ENCODE data around the gene LAPTM5.

LAPTM5 gene

GRCh38 chr1:30721341-30721793 lies 36.2 kb downstream of the LAPTM5 start:
- Histone ChIP-seq H3K27ac (ENCODE audit: low read depth, low read length) (no peak overlapping the region), H3K36me3 (ENCODE audit: insufficient read depth, low read length) (no peaks in the 10 kb centered on the region), H3K4me1 (ENCODE audit: insufficient read depth, low read length) (peaks cover 9% of the 10 kb centered on the region), H3K4me3 (ENCODE audit: low read depth in 1 of 2, low read length in 2 of 2) (no peak overlapping the region), H3K27me3 (ENCODE audit: control insufficient read depth in 1 of 2, insufficient read depth in 2 of 2, low read length in 2 of 2) (no peaks in the 10 kb centered on the region), H3K9me3 (ENCODE audit: low read length) (no peaks in the 10 kb centered on the region), H3K9ac (ENCODE audit: low read length) (no peak overlapping the region)

DNA sequence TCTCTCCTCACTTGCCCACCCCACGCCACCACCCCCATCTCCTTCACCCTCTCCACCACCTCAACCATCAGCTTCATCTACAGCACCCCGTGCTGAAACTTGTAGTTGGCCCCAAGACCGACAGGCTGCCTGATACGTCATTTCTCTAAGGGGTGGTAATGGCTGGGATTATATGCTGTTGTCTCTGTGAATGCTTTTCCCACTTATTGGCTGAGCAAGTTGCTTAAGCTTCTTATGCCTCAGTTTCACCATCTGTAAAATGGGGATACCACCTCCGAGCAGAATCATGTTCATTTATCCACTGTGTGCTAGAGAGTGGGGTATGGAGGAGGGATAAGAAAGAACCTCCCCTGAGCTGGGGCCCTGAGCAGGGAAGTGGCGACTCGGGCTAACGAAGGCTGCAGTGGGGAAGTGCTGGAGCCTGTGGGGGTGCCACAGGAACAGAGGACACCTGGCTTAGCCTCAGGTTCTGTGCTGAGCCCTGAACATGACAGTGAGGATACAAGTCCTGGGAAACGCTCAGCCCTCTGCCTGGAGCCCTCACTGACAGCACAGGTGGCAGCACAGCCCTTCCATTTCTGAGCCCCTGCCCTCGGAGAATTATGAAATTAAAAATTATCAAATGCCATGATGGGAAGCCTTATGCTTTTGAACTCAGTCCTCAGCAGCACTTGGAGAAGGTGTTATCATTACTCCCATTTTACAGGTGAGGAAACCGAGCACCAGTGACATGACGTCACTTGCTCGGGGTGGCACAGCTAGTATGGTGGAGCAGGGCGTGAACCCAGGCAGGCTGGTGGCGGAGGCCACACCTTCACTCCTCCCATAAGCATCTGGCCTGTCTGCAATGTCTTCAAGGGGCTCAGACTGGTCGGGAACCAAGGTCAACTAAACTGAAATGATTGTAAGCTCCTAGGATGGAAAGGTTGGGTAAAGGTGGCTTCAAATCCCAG lies 37.0 kb downstream of the LAPTM5 start:
- no peaks in the 10 kb centered on the region for H3K27me3 ChIP-seq (ENCODE audit: control insufficient read depth in 1 of 2, insufficient read depth in 2 of 2, low read length in 2 of 2)
- H3K9ac ChIP-seq (ENCODE audit: low read length): no peak overlapping the region
- no peak overlapping the region for H3K27ac ChIP-seq (ENCODE audit: low read depth, low read length)
- H3K9me3 ChIP-seq (ENCODE audit: low read length): no peaks in the 10 kb centered on the region
- H3K36me3 ChIP-seq (ENCODE audit: insufficient read depth, low read length): no peaks in the 10 kb centered on the region
- no peak overlapping the region for H3K4me3 ChIP-seq (ENCODE audit: low read depth in 1 of 2, low read length in 2 of 2)
- H3K4me1 ChIP-seq (ENCODE audit: insufficient read depth, low read length): peaks cover 9% of the 10 kb centered on the region

DNA sequence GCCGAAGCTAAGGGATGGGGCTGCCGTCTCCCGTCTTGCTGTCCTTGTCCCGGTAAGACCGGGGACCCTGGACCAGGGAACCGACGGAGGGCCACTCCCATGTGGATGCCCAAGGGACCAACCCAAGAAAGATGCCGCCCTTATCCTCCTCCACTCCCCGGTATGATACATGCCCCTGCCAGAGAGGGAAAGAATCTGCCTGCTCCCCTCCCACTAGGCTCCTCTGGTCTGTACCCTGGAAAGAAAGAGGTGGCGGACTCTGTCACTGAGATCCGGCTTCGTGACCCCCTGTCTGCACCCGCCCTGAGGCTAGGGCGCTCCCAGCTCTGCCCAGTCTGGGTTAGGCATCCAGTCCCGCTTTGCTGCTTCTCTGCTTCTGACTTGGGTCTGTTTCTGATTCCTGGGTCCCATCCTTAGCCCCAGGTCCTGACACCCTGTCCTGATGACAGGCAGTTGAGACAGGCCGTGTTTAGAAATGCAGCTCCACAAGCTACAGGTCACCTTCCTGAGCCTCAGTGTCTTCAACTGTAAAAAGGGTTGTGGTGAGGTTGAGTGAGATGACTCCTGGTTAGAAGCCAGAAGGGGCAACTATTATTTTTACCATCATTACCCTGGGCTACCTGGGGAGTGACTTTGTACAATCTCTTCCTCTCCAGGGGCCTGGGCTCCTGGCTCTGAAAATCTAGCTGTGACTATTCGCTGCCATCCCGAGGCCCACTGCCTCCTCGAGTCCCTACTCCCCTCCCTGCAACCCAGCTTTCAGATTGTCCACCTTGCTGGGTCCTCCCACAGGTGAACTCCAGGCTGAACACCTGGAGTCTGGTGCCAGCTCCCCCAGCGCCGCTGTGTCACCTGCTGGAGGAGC lies 37.9 kb downstream of the LAPTM5 start:
- no peak overlapping the region for H3K9ac ChIP-seq (ENCODE audit: low read length)
- peak overlapping the region; percentile 24 to 48 for H3K4me3 ChIP-seq (ENCODE audit: low read depth in 1 of 2, low read length in 2 of 2)
- peak overlapping the region; percentile 71 for H3K27ac ChIP-seq (ENCODE audit: low read depth, low read length)

DNA sequence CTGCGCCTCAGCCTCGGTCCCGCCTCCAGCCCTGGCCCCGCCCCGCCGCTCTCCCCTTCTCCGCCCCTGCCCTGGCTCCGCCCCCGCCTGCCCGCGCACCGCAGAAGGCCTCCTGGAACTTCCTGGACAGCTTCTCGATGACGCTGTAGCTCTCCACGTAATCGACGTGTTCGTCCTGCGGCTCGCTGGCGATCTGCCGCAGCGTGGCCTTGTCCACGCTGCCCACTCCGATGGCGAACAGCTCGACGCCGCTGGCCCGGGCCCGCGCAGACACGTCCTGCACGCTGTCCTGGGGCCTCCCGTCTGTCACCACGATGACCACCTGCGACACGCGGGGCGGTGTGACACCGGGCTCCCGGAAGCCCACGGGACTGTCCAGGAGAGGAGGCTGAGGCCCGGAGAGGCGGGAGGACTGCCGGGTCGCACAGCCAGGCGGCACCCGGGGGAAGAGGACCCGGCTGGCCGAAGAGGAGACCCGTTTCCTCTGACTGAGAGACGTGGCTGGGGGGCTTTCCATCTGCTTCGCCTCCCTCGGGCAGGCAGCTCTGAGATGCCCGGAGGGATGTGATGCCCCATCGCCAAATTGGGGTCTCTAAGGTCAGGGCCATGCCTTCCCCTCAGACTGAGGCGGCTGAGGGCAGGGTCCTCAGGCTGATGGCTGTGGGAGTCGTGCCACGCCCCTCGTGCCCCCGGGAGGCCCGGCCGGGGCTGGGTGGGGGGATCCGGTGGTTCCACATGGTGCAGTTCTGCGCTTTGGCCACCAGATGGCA lies 38.8 kb downstream of the LAPTM5 start:
- peak overlapping the region; percentile 85 for H3K9ac ChIP-seq (ENCODE audit: low read length)
- peaks cover 9% of the 10 kb centered on the region for H3K4me1 ChIP-seq (ENCODE audit: insufficient read depth, low read length)
- H3K27ac ChIP-seq (ENCODE audit: low read depth, low read length): peak overlapping the region; percentile 71

More for the DNA sequence above, 37.9 kb downstream of the LAPTM5 start:
- H3K9me3 ChIP-seq (ENCODE audit: low read length): no peaks in the 10 kb centered on the region
- H3K4me1 ChIP-seq (ENCODE audit: insufficient read depth, low read length): peaks cover 9% of the 10 kb centered on the region
- no peaks in the 10 kb centered on the region for H3K27me3 ChIP-seq (ENCODE audit: control insufficient read depth in 1 of 2, insufficient read depth in 2 of 2, low read length in 2 of 2)
- no peaks in the 10 kb centered on the region for H3K36me3 ChIP-seq (ENCODE audit: insufficient read depth, low read length)

GRCh38 chr1:30718091-30718635 lies 39.4 kb downstream of the LAPTM5 start:
- peaks cover 9% of the 10 kb centered on the region for H3K4me1 ChIP-seq (ENCODE audit: insufficient read depth, low read length)
- no peaks in the 10 kb centered on the region for H3K9me3 ChIP-seq (ENCODE audit: low read length)
- H3K36me3 ChIP-seq (ENCODE audit: insufficient read depth, low read length): no peaks in the 10 kb centered on the region
- peak overlapping the region; percentile 35 for H3K27ac ChIP-seq (ENCODE audit: low read depth, low read length)
- H3K27me3 ChIP-seq (ENCODE audit: control insufficient read depth in 1 of 2, insufficient read depth in 2 of 2, low read length in 2 of 2): no peaks in the 10 kb centered on the region
- peak overlapping the region in 1 of 2 donors; percentile 41 for H3K4me3 ChIP-seq (ENCODE audit: low read depth in 1 of 2, low read length in 2 of 2)
- no peak overlapping the region for H3K9ac ChIP-seq (ENCODE audit: low read length)

More for the DNA sequence above, 38.8 kb downstream of the LAPTM5 start:
- no peaks in the 10 kb centered on the region for H3K36me3 ChIP-seq (ENCODE audit: insufficient read depth, low read length)
- no peaks in the 10 kb centered on the region for H3K27me3 ChIP-seq (ENCODE audit: control insufficient read depth in 1 of 2, insufficient read depth in 2 of 2, low read length in 2 of 2)
- peak overlapping the region; percentile 24 to 48 for H3K4me3 ChIP-seq (ENCODE audit: low read depth in 1 of 2, low read length in 2 of 2)
- no peaks in the 10 kb centered on the region for H3K9me3 ChIP-seq (ENCODE audit: low read length)

DNA sequence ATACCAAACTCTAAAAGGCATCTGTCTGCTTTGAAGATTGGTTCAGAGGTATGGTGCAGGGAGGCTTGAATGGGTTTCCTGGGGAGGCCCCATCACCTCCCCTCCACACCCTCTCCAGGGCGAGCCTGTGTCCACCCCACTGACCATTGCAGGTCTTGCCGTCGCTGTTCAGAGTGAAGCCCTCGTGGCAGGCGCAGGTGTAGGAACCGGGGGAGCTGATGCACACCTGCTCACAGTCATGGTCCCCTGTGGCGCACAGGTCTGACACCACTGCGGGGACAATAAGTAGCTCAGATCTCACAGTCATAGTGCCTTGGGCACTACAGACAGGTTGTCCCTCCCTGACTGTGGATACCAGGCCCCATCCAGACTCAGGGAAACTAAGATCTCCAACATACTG lies 40.9 kb downstream of the LAPTM5 start:
- no peaks in the 10 kb centered on the region for H3K36me3 ChIP-seq (ENCODE audit: insufficient read depth, low read length)
- H3K9ac ChIP-seq (ENCODE audit: low read length): no peak overlapping the region
- no peak overlapping the region for H3K4me3 ChIP-seq (ENCODE audit: low read depth in 1 of 2, low read length in 2 of 2)
- H3K4me1 ChIP-seq (ENCODE audit: insufficient read depth, low read length): peaks cover 9% of the 10 kb centered on the region
- H3K9me3 ChIP-seq (ENCODE audit: low read length): no peaks in the 10 kb centered on the region
- no peaks in the 10 kb centered on the region for H3K27me3 ChIP-seq (ENCODE audit: control insufficient read depth in 1 of 2, insufficient read depth in 2 of 2, low read length in 2 of 2)
- H3K27ac ChIP-seq (ENCODE audit: low read depth, low read length): no peak overlapping the region

DNA sequence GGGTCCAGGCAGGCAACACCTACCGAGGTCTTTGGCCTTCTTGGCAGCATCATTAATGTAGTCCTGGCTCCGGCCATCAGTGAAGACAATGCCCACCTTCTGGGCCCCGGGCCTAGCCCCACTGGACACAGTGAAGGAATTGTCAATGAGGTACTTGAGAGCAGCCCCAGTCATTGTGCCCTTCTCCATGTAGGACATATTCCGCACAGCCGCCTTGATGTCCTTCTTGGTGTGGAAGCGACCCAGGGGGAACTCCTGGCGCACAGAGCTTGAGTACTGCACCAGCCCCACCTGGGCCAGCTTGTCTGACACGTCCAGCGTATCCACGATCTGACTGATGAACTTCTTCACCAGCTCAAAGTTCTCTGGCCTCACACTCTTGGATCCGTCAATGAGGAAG lies 41.7 kb downstream of the LAPTM5 start:
- Histone ChIP-seq H3K9me3 (ENCODE audit: low read length) (no peaks in the 10 kb centered on the region), H3K27ac (ENCODE audit: low read depth, low read length) (no peak overlapping the region), H3K27me3 (ENCODE audit: control insufficient read depth in 1 of 2, insufficient read depth in 2 of 2, low read length in 2 of 2) (no peaks in the 10 kb centered on the region), H3K4me3 (ENCODE audit: low read depth in 1 of 2, low read length in 2 of 2) (no peak overlapping the region), H3K36me3 (ENCODE audit: insufficient read depth, low read length) (no peaks in the 10 kb centered on the region), H3K4me1 (ENCODE audit: insufficient read depth, low read length) (peaks cover 9% of the 10 kb centered on the region), H3K9ac (ENCODE audit: low read length) (no peak overlapping the region)

- no peak overlapping the region for H3K4me3 ChIP-seq (ENCODE audit: low read depth in 1 of 2, low read length in 2 of 2)
- no peak overlapping the region for H3K27ac ChIP-seq (ENCODE audit: low read depth, low read length)
- H3K27me3 ChIP-seq (ENCODE audit: control insufficient read depth in 1 of 2, insufficient read depth in 2 of 2, low read length in 2 of 2): no peaks in the 10 kb centered on the region
- H3K9me3 ChIP-seq (ENCODE audit: low read length): no peaks in the 10 kb centered on the region
- H3K4me1 ChIP-seq (ENCODE audit: insufficient read depth, low read length): peaks cover 9% of the 10 kb centered on the region
- H3K9ac ChIP-seq (ENCODE audit: low read length): no peak overlapping the region
- no peaks in the 10 kb centered on the region for H3K36me3 ChIP-seq (ENCODE audit: insufficient read depth, low read length)
Measured at GRCh38 chr1:30715216-30715615, 42.4 kb downstream of the LAPTM5 start.

- Histone ChIP-seq H3K27ac (ENCODE audit: low read depth, low read length) (no peak overlapping the region), H3K4me1 (ENCODE audit: insufficient read depth, low read length) (peaks cover 9% of the 10 kb centered on the region), H3K9ac (ENCODE audit: low read length) (no peak overlapping the region), H3K4me3 (ENCODE audit: low read depth in 1 of 2, low read length in 2 of 2) (no peak overlapping the region), H3K9me3 (ENCODE audit: low read length) (no peaks in the 10 kb centered on the region), H3K27me3 (ENCODE audit: control insufficient read depth in 1 of 2, insufficient read depth in 2 of 2, low read length in 2 of 2) (no peaks in the 10 kb centered on the region), H3K36me3 (ENCODE audit: insufficient read depth, low read length) (no peaks in the 10 kb centered on the region)
Measured at GRCh38 chr1:30714536-30715090, 43.0 kb downstream of the LAPTM5 start.

DNA sequence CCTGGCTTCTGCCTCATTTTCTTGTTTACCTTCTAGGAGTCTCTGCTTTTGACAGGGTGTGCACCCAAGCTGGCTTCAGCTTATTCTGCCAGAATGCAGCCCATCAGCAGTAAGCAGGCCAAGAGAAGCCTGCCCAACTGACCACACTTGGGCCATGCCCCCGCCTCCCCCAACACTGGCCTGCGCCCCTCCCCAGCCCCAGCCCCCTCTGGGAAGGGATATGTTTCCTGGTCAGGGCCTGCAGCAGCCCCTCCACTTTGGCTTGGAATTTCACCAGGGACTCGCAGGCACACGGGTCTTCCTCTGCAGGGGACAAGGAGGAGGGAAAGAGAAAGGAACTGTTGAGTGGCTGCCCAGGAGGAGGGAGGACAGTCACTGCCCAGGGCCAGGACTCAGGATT lies 43.5 kb downstream of the LAPTM5 start:
- Histone ChIP-seq H3K9ac (ENCODE audit: low read length) (no peak overlapping the region), H3K27me3 (ENCODE audit: control insufficient read depth in 1 of 2, insufficient read depth in 2 of 2, low read length in 2 of 2) (no peaks in the 10 kb centered on the region), H3K4me3 (ENCODE audit: low read depth in 1 of 2, low read length in 2 of 2) (no peak overlapping the region), H3K36me3 (ENCODE audit: insufficient read depth, low read length) (no peaks in the 10 kb centered on the region), H3K4me1 (ENCODE audit: insufficient read depth, low read length) (peaks cover 3% of the 10 kb centered on the region), H3K27ac (ENCODE audit: low read depth, low read length) (no peak overlapping the region), H3K9me3 (ENCODE audit: low read length) (no peaks in the 10 kb centered on the region)
